ENCODE data around the gene MAPK13. TPM values are rescaled to one million over a fixed set of nuclear protein-coding genes. Genes with fewer than 3 reads are reported as not detected.

The MAPK13 gene
- total RNA-seq, 3 donors from 2014 or later = 2.6 to 45.2 (median 30.2) TPM

DNA sequence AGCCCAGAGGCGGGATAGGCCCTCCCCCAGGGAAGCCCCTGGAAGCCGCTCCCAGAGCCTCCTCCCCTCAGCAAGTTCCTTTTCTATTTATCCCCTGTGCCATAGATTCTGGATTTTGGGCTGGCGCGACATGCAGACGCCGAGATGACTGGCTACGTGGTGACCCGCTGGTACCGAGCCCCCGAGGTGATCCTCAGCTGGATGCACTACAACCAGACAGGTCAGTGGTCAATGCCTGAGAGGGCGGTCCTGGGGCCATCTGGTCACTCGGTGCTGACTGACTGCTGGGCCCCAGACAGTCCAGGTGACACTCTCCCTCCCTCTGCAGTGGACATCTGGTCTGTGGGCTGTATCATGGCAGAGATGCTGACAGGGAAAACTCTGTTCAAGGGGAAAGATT, 6.2 kb downstream of the MAPK13 start:
- DNase-seq (ENCODE audit: low spot score in 2 of 2) = no peak
- Histone ChIP-seq H3K36me3 (no peaks in the 10 kb centered on the region), H3K9me3 (no peaks in the 10 kb centered on the region), H3K4me3 (no peak overlapping the region), H3K27me3 (no peaks in the 10 kb centered on the region), H3K27ac (no peak overlapping the region), H3K4me1 (peaks cover 0 to 3% of the 10 kb centered on the region in 2 donors)
- TF ChIP-seq POLR2AphosphoS5 (IDR thresholded peaks at IDR 0.05) = no peak
- TF ChIP-seq, protein P1, sequence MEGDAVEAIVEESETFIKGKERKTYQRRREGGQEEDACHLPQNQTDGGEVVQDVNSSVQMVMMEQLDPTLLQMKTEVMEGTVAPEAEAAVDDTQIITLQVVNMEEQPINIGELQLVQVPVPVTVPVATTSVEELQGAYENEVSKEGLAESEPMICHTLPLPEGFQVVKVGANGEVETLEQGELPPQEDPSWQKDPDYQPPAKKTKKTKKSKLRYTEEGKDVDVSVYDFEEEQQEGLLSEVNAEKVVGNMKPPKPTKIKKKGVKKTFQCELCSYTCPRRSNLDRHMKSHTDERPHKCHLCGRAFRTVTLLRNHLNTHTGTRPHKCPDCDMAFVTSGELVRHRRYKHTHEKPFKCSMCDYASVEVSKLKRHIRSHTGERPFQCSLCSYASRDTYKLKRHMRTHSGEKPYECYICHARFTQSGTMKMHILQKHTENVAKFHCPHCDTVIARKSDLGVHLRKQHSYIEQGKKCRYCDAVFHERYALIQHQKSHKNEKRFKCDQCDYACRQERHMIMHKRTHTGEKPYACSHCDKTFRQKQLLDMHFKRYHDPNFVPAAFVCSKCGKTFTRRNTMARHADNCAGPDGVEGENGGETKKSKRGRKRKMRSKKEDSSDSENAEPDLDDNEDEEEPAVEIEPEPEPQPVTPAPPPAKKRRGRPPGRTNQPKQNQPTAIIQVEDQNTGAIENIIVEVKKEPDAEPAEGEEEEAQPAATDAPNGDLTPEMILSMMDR (IDR thresholded peaks at IDR 0.05) = no peak
- no peak for TF ChIP-seq POLR2A (IDR thresholded peaks at IDR 0.05)
- intact Hi-C loops (cut with DNase I; ENCODE audit: low total_unique reads) = no loop called here

DNA sequence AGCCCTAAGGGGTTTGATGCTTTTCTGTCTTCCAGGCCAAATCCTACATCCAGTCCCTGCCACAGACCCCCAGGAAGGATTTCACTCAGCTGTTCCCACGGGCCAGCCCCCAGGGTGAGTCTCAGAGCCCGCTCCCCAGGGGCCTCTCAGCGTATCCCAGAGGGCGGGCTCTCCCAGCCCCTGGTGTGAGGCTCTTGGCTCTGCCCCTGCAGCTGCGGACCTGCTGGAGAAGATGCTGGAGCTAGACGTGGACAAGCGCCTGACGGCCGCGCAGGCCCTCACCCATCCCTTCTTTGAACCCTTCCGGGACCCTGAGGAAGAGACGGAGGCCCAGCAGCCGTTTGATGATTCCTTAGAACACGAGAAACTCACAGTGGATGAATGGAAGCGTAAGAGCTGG, 8.4 kb downstream of the MAPK13 start:
- TF ChIP-seq, protein P1 (IDR thresholded peaks at IDR 0.05) = no peak
- no peak for TF ChIP-seq POLR2A (IDR thresholded peaks at IDR 0.05)
- no peak for TF ChIP-seq POLR2AphosphoS5 (IDR thresholded peaks at IDR 0.05)
- no peaks in the 10 kb centered on the region for H3K9me3 ChIP-seq
- H3K4me1 ChIP-seq = no peaks in the 10 kb centered on the region
- DNase-seq (ENCODE audit: low spot score in 2 of 2) = no peak
- no peaks in the 10 kb centered on the region for H3K27me3 ChIP-seq
- no peak overlapping the region for H3K4me3 ChIP-seq
- no peak overlapping the region for H3K27ac ChIP-seq
- no peaks in the 10 kb centered on the region for H3K36me3 ChIP-seq
- intact Hi-C loops (cut with DNase I; ENCODE audit: low total_unique reads) = no loop called here

DNA sequence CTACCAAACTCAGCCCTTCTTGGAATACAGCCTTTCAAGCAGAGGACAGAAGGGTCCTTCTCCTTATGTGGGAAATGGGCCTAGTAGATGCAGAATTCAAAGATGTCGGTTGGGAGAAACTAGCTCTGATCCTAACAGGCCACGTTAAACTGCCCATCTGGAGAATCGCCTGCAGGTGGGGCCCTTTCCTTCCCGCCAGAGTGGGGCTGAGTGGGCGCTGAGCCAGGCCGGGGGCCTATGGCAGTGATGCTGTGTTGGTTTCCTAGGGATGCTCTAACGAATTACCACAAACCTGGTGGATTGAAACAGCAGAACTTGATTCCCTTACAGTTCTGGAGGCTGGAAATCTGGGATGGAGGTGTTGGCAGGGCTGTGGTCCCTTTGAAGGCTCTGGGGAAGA, 9.1 kb downstream of the MAPK13 start:
- intact Hi-C loops (cut with DNase I; ENCODE audit: low total_unique reads) = no loop called here
- no peak overlapping the region for H3K4me3 ChIP-seq
- no peak for DNase-seq (ENCODE audit: low spot score in 2 of 2)
- H3K27me3 ChIP-seq = no peaks in the 10 kb centered on the region
- TF ChIP-seq POLR2A (IDR thresholded peaks at IDR 0.05) (no peak), POLR2AphosphoS5 (IDR thresholded peaks at IDR 0.05) (no peak)
- TF ChIP-seq, protein P1 (IDR thresholded peaks at IDR 0.05) = peak in 1 of 3 donors; percentile 11
- H3K36me3 ChIP-seq = no peaks in the 10 kb centered on the region
- no peaks in the 10 kb centered on the region for H3K9me3 ChIP-seq
- H3K27ac ChIP-seq = no peak overlapping the region
- H3K4me1 ChIP-seq = no peaks in the 10 kb centered on the region

DNA sequence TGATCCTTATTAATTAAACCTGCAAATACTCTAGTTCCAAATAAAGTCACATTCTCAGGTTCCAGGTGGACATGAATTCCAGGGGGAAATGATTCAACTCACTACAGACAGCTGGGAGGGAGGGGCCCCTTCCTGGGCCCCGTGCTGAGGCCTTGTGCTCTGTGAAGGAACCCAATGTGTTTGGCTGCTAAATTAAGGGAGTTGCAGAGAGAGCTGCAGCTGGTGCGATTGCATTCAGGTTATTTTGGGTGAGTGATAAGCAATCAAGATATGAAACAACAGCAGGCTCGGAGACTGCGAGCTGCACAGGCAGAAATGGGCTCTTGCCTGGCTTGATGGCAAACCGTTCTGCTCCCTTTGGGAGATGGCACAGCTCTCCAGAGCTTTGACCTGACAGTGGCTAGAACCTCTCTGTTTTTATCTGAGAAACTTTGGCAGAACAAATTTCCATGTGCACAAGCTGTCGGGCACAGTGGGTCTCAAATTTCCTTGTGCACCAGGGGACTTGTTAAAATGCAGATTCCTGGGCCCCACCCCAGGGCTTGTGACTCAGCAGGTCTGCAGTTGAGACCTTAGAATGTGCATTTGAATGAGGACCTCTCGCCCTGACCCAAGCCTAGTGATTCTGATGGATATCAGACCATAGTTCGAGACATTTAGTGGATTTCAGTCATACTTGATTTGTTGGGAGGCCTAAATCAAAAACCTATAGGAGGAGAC, 9.8 kb downstream of the MAPK13 start:
- no peaks in the 10 kb centered on the region for H3K27me3 ChIP-seq
- H3K36me3 ChIP-seq = no peaks in the 10 kb centered on the region
- TF ChIP-seq POLR2AphosphoS5 (IDR thresholded peaks at IDR 0.05) (no peak), POLR2A (IDR thresholded peaks at IDR 0.05) (no peak)
- TF ChIP-seq, protein P1 (IDR thresholded peaks at IDR 0.05) = no peak
- no peaks in the 10 kb centered on the region for H3K9me3 ChIP-seq
- no peak overlapping the region for H3K27ac ChIP-seq
- H3K4me1 ChIP-seq = no peaks in the 10 kb centered on the region
- no peak overlapping the region for H3K4me3 ChIP-seq
- intact Hi-C loops (cut with DNase I; ENCODE audit: low total_unique reads) = no loop called here
- no peak for DNase-seq (ENCODE audit: low spot score in 2 of 2)

DNA sequence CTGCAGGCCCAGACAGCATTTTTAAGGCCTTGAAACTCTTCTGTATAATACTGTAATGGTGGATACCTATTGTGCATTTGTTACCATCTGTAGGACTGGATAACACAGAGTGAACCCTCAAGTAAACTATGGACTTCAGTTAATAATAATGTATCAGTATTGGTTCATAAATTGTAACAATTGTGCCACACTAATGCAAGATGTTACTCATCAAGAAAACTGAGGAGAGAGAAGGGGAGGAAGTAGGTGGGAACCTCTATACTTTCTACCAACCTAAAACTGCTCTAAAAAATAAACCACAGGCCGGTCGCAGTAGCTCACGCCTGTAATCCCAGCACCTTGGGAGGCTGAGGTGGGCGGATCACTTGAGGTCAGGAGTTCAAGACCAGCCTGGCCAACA, 10.8 kb downstream of the MAPK13 start:
- Histone ChIP-seq H3K4me1 (no peaks in the 10 kb centered on the region), H3K4me3 (no peak overlapping the region), H3K27me3 (no peaks in the 10 kb centered on the region), H3K36me3 (no peaks in the 10 kb centered on the region), H3K9me3 (no peaks in the 10 kb centered on the region), H3K27ac (no peak overlapping the region)
- no peak for DNase-seq (ENCODE audit: low spot score in 2 of 2)
- intact Hi-C loops (cut with DNase I; ENCODE audit: low total_unique reads) = no loop called here
- TF ChIP-seq POLR2AphosphoS5 (IDR thresholded peaks at IDR 0.05) (no peak), POLR2A (IDR thresholded peaks at IDR 0.05) (no peak)
- TF ChIP-seq, protein P1 (IDR thresholded peaks at IDR 0.05) = no peak

Data from breast epithelium (tissue), 4 donors.